DND-41 (cell line): Measurements from ENCODE around the gene ARL8A.

Source experiments
- ATAC-seq: fragments of 200-7000 bp; cut with Tn5 transposase; 3 replicates; pipeline ENCODE4 v1.9.1; 2021; ENCODE audit warnings: low read depth; ENCODE audit not compliant: insufficient read depth
- DNase-seq: peaks from one replicate; pipeline ENCODE4 v3.0.0-alpha.2; 2020
- H2AFZ ChIP-seq: 2 replicates; pipeline ENCODE4 v1.6.0; 2012; ENCODE audit warnings: low read depth, low read length
- H3K27ac ChIP-seq: 2 replicates; pipeline ENCODE4 v1.5.1; 2012; ENCODE audit warnings: low read length, inconsistent platforms
- H3K27me3 ChIP-seq: fragments of 200-600 bp; sonication (generic); 2 replicates; pipeline ENCODE4 v1.6.0; 2012; ENCODE audit warnings: low read length, mild to moderate bottlenecking, inconsistent platforms; ENCODE audit not compliant: insufficient read depth, poor library complexity
- H3K36me3 ChIP-seq: 2 replicates; pipeline ENCODE4 v1.5.1; 2012; ENCODE audit warnings: low read length, inconsistent platforms; ENCODE audit not compliant: insufficient read depth
- H3K4me1 ChIP-seq: 2 replicates; pipeline ENCODE4 v1.5.1; 2012; ENCODE audit warnings: mild to moderate bottlenecking, low read length; ENCODE audit not compliant: insufficient read depth
- H3K4me2 ChIP-seq: 2 replicates; pipeline ENCODE4 v1.6.0; 2012; ENCODE audit warnings: mild to moderate bottlenecking, moderate library complexity, low read length, inconsistent platforms; ENCODE audit not compliant: insufficient read depth
- H3K4me3 ChIP-seq, 2 experiments: fragments of 200-600 bp in 1 of 2; shearing (Covaris generic) in 1 of 2; 2 replicates each; pipeline ENCODE4 v1.5.1; 2012 to 2016; ENCODE audit warnings: inconsistent platforms in 2 of 2, low read length in 2 of 2, mild to moderate bottlenecking in 2 of 2, low read depth in 1 of 2, moderate library complexity in 1 of 2
- H3K79me2 ChIP-seq: 2 replicates; pipeline ENCODE4 v1.6.0; 2012; ENCODE audit warnings: low read length, inconsistent platforms; ENCODE audit not compliant: insufficient read depth
- H3K9ac ChIP-seq: 2 replicates; pipeline ENCODE4 v1.6.0; 2012; ENCODE audit warnings: low read depth, mild to moderate bottlenecking, inconsistent platforms, low read length, moderate library complexity
- H3K9me3 ChIP-seq: 2 replicates; pipeline ENCODE4 v1.5.1; 2012; ENCODE audit warnings: low read length, moderate library complexity, mild to moderate bottlenecking, inconsistent platforms; ENCODE audit not compliant: insufficient read depth, severe bottlenecking
- H4K20me1 ChIP-seq: 2 replicates; pipeline ENCODE4 v1.6.0; 2012; ENCODE audit warnings: low read length; ENCODE audit not compliant: insufficient read depth
- EZH2 ChIP-seq: IDR thresholded peaks from 3 replicates; pipeline ENCODE4 v1.6.1; 2012; ENCODE audit warnings: borderline replicate concordance, low read depth, mild to moderate bottlenecking, moderate library complexity, low read length, inconsistent platforms; ENCODE audit not compliant: severe bottlenecking
- TF ChIP-seq, protein P1 (sequence below): IDR thresholded peaks from 2 replicates; pipeline ENCODE4 v1.5.1; 2012; ENCODE audit warnings: borderline replicate concordance, low read length, moderate library complexity, mild to moderate bottlenecking; ENCODE audit not compliant: poor library complexity, severe bottlenecking; ENCODE audit errors: extremely low read depth

Gene ARL8A

DNA sequence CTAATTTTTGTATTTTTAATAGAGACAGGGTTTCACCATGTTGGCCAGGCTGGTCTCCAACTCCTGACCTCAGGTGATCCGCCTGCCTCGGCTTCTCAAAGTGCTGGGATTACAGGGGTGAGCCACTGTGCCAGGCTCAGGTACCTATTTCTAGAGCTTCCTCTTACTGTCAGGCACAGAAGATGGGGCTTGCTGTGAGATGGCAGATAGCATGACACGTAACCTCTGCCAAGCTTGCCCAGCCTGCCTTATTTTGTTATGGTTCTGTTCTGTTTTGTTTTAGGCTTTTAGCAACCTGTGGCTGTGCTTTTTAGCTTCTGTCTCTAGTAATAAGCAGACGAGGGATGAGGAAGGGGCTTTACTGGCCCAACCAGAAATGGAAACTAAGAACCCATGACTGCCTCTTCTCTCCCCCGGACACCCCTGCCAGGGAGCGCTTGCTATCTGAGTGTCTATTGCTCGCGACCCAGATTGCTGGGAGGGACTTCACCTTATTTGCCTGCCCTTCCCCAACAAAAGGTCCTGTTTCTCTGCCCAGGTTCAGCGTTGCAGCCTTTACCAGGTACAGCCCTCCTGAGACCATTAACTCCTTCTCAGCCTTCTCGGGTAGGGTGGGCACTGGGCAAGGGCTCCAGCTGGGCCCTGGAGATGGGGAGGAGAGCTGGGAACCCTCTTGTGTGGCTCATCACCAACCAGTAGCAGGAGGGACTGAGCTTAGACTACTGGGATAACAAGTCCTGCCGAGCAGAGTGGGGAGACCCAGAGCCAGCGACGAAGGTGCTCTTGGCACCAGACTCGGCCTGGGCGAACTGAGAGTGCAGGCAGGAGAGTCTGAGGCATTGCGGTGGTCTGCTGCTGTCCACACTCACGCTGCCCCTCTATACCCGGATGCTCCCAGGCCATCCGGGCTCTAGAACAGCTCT is 35.6 kb upstream of the ARL8A start:
- peaks cover 3% of the 10 kb centered on the region; the same call in 1 of the 2 replicates for H4K20me1 ChIP-seq
- no peak overlapping the region for H3K4me2 ChIP-seq
- no peaks in the 10 kb centered on the region for H3K9me3 ChIP-seq
- no peak for TF ChIP-seq EZH2
- TF ChIP-seq, protein P1, sequence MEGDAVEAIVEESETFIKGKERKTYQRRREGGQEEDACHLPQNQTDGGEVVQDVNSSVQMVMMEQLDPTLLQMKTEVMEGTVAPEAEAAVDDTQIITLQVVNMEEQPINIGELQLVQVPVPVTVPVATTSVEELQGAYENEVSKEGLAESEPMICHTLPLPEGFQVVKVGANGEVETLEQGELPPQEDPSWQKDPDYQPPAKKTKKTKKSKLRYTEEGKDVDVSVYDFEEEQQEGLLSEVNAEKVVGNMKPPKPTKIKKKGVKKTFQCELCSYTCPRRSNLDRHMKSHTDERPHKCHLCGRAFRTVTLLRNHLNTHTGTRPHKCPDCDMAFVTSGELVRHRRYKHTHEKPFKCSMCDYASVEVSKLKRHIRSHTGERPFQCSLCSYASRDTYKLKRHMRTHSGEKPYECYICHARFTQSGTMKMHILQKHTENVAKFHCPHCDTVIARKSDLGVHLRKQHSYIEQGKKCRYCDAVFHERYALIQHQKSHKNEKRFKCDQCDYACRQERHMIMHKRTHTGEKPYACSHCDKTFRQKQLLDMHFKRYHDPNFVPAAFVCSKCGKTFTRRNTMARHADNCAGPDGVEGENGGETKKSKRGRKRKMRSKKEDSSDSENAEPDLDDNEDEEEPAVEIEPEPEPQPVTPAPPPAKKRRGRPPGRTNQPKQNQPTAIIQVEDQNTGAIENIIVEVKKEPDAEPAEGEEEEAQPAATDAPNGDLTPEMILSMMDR, result no peak
- H3K4me3 ChIP-seq, result no peak overlapping the region
- no peak overlapping the region for H2AFZ ChIP-seq
- no peaks in the 10 kb centered on the region for H3K79me2 ChIP-seq
- H3K36me3 ChIP-seq, result no peaks in the 10 kb centered on the region
- 0 out of 2 replicates have a peak, but pooled peaks cover 2% of the 10 kb centered on the region for H3K4me1 ChIP-seq
- H3K9ac ChIP-seq, result no peak overlapping the region
- H3K27ac ChIP-seq, result no peak overlapping the region
- H3K27me3 ChIP-seq, result no peaks in the 10 kb centered on the region
- no peak for ATAC-seq
- DNase-seq, result no peak

DNA sequence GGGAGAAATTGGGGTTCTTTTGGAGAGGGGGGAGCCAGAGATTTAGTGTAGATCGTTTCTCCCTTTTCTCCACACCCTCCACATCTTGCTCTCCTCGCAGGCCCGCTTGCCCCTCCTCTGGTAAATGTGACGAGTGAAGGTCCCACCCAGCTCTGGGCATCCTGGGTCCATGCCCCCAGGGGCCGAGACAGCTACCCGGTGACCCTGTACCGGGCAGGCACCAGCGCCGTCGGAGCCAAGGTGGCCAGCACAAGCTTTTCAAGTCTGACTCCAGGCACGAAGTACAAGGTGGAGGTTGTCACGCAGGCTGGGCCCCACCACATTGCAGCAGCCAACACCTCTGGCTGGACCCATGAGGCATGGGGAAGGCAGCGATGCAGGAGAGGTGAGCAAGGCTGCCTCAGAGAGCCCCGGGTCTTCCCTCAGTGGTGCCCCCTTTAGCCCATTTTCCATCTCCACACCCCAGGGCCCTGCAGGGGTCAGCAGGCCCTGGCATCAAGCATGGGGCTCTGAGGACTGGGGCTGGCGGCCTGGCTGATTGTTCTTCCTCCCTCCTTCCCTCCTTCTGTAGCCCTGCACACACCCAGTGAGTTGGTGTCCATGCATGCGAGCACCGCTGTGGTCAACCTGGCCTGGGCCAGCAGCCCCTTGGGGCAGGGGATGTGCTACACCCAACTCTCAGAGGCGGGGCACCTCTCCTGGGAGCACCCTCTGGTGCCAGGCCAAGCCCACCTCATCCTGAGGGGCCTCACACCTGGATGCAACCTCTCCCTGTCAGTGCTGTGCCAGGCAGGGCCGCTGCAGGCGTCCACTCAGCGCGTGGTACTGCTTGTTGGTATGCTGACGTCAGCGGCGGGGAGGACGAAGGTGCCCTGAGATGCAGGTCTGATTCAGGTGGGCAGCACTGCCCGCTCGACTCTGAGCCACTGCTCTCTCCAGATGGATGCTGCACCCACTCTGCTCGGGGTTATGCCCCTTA is 32.7 kb upstream of the ARL8A start:
- no peak overlapping the region for H3K4me3 ChIP-seq

DNA sequence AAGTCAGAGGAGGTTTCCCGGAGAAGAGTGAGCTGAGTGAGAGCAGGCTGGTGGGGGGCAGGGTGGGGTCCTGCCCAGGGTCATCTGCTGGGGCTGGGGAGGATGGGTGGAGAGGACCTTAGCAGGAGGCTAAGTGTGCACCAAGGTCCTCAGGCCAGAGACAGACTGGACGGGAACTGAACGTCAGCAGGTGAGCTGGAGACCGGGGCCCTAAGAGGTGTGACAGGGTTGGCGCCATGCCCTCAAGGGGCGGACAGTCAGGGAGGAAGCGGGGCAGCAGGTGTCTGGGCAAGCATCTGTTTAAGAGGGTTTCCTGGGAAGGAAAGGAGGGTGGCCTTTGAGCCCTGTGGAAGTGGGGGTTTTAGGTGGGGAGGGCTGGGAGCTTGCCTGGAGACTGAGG is 29.5 kb upstream of the ARL8A start:
- H4K20me1 ChIP-seq, result no peaks in the 10 kb centered on the region
- TF ChIP-seq EZH2, result no peak
- TF ChIP-seq, protein P1, result no peak
- no peaks in the 10 kb centered on the region for H3K36me3 ChIP-seq
- H3K4me2 ChIP-seq, result no peak overlapping the region
- no peak overlapping the region for H3K4me3 ChIP-seq
- H3K27me3 ChIP-seq, result no peaks in the 10 kb centered on the region
- no peaks in the 10 kb centered on the region for H3K79me2 ChIP-seq
- no peaks in the 10 kb centered on the region for H3K9me3 ChIP-seq
- no peak for ATAC-seq
- H2AFZ ChIP-seq, result no peak overlapping the region
- no peak overlapping the region for H3K27ac ChIP-seq
- no peak for DNase-seq
- H3K9ac ChIP-seq, result no peak overlapping the region
- H3K4me1 ChIP-seq, result no peaks in the 10 kb centered on the region

More for the DNA sequence above, 32.7 kb upstream of the ARL8A start:
- Histone ChIP-seq H3K36me3 (no peaks in the 10 kb centered on the region), H2AFZ (no peak overlapping the region), H4K20me1 (no peaks in the 10 kb centered on the region), H3K27ac (no peak overlapping the region), H3K4me1 (no peaks in the 10 kb centered on the region), H3K9ac (no peak overlapping the region), H3K4me2 (no peak overlapping the region), H3K9me3 (no peaks in the 10 kb centered on the region), H3K27me3 (no peaks in the 10 kb centered on the region), H3K79me2 (no peaks in the 10 kb centered on the region)
- no peak for ATAC-seq
- no peak for TF ChIP-seq EZH2
- DNase-seq, result no peak

DNA sequence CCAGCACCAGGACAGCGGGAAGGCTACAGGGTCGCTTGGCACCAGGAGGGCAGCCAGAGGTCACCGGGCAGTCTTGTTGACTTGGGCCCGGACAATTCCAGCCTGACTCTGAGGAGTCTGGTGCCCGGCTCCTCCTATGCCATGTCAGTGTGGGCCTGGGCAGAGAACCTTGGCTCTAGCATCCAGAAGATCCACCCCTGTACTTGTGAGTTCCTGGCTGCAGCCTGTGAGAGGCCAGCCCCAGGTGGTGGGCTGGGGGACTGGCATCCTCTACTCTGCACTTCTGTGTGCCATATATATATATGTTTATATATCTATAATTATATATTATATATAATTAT is 27.4 kb upstream of the ARL8A start:
- no peak for TF ChIP-seq EZH2
- TF ChIP-seq, protein P1, result no peak
- Histone ChIP-seq H2AFZ (no peak overlapping the region), H3K9me3 (no peaks in the 10 kb centered on the region), H3K27me3 (no peaks in the 10 kb centered on the region), H3K4me1 (no peaks in the 10 kb centered on the region), H3K4me2 (no peak overlapping the region), H3K9ac (no peak overlapping the region), H4K20me1 (no peaks in the 10 kb centered on the region), H3K79me2 (no peaks in the 10 kb centered on the region), H3K36me3 (no peaks in the 10 kb centered on the region), H3K27ac (no peak overlapping the region), H3K4me3 (no peak overlapping the region)
- peak; percentile 54; the same call in 2 of the 3 replicates for ATAC-seq
- DNase-seq, result no peak
